Fibroblast of skin of abdomen (primary cell): ENCODE data around the gene POC1B.
"Not testable (repeated sequence)": the region's sequence is repeated elsewhere in the genome, so short reads cannot be mapped to it uniquely, and the experiment has no call there.

Experiments used
- DNase-seq: peaks from one replicate; pipeline ENCODE4 v3.0.0-alpha.2; 2013

Gene POC1B

DNA sequence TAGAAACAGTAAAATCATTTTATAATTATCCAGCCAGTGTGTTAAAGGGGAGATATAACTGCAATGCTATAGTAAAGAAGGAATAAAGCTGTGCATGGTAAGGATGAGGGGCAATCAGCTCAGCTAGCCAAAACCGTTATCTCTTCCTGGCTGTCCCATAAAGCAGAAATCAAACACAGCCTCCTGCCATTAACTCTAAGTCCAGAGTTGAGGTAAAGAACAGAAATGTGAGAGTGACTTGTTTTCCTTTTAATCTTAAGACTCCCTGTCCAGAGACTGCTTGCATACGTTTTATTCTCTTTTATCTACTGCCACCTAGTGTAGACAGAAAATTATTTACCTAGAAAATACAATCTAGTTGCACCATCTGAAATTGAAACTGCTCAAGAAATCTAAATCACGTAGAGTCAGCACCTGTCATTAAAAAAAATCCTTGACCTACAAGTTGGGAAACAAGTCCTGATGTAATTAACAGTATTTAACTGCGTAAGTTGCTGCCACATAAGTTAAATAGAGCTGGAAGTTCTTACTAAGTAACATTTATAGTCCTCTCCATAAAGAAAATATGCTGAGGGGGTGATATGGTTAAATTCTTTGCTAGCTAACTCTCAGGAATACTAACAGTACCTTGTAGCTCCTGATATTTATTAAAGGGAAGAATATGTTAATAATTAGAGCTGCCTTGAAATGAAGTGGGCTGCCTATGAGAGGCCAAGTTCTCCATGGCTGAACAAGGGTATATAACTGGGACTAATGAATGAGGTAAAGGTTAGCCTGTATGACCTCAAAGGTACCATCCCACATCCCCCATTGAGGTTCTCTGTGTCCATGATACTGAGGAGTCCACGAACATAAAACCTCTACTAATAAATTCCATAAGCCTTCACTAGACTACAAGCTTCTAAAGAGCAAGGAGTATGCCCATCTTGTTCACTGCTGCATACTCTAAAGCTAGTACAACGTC is 63.9 kb downstream of the POC1B start:
- DNase-seq: peak; percentile 60

- no peak for DNase-seq
Observed at GRCh38 chr12:89461190-89461589, 64.7 kb downstream of the POC1B start.

- not testable (repeated sequence) for DNase-seq
Observed at GRCh38 chr12:89459279-89459678, 66.6 kb downstream of the POC1B start.

DNA sequence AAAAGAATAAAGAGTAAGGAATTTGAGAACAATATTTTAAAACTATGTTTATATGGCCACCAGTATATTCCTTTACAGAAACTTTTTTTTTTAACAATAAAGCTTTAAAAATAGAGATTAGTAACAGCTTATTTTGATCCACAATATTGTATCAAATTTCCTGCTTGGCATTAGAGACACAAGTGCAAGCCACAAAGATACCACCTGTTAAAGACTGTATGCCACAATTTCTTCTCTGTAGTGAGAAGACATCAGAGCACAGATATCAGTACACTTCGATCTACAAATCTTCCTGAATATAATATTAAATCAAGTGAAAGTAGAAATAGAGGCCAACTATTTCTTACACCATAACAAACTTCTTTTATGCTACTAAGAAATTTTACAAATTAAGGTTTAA is 69.3 kb downstream of the POC1B start:
- no peak for DNase-seq

- no peak for DNase-seq
Observed at GRCh38 chr12:89454080-89454848, 71.6 kb downstream of the POC1B start.

- peak; percentile 46 for DNase-seq
Observed at GRCh38 chr12:89453121-89453978, 72.5 kb downstream of the POC1B start.

DNA sequence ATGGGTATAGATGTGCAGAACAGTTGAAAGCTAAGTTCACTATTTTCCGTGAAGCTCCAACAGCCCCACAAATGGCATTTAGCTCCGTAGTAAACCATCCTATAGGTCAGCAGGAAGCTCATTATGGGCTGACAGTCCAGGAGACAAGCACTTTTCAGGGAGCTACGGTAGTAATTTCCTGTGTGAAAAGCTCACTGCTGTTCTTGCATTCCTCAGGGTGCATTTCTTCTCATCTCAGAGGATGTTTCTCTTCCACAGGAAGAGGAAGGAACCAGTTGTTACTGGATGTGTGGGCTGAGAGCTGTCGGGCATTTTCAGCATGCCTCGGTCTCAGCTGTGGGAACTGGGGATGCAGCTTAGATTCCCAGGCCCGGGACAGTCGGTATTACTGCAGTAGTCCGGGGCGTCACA is 74.0 kb downstream of the POC1B start:
- DNase-seq: peak; percentile 66

- peak; percentile 72 for DNase-seq
Observed at GRCh38 chr12:89450907-89451306, 74.9 kb downstream of the POC1B start.

DNA sequence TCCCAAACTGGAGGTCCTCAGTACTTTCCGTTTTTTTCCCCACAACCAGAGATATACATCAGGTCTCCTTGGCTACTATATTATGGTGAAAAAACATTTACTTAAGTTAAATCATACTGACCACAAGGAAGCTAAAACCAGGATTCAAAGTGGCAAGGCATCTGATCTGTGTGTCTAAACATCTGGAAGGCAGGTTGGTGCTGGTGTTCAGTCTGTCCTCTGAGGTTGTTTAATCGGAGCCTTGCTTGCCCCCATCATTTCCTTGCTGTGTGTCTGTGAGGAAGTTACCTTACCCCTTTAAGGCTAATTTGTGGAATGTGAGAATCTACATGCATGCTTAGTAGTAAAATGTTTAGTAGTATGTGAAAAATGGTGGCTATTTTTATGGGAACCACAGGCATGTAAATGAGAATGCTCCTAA is 76.9 kb downstream of the POC1B start:
- DNase-seq: peak; percentile 72

DNA sequence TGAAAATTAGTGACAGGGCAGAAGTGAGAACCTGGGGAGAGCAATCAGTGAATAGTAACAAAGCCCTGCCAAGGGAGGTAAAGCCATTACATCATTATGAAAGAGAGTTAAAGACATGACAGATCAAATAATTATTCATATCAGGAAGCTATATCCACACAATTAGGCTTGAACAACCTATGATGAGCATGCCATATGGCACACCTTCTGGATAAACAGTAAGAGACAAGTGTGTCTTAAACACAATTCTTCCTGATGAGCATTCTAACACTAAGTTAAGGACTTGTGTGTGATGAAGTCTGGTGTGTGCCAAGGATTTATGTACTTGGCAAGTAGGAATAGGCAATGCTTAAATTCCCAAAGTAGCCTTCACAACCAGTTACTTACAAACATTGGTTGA is 77.3 kb downstream of the POC1B start:
- DNase-seq: no peak

DNA sequence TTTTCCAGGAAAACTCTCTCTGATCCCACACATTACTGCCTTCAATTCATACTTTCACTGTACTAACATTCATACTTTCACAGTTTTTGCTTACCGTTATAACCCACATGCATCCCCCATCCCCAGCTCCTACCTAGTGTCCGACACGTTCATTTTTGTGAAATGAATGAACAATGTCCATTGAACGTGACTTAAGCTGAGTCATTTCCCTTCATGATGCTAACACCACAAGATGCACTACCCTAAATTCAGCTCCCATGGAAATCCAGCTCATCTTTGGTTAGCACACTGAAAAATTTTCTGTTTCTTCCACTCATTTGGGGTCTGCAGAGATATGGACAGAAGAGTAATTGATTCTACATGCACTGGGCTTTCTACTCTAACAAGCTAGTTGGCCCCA is 85.9 kb downstream of the POC1B start:
- DNase-seq: peak; percentile 57

DNA sequence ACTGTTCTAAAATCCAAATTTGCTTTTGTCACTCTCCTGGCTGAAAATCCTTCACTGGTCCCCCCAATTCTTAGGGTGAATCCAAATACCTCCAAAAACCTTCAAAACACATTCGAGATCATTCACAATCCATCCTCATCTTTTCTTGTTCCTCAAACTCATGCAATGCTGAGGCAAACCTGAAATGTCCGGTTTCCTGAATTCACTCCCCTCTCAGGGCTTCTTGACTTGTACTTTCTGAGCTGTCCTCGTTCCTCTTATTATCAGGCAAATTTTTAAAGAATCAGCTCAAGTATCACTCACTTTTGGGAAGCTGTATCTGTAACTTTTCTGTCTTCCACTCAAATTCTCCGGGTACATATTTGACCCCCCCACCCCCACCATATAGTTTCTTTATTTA is 88.6 kb downstream of the POC1B start:
- no peak for DNase-seq

GRCh38 chr12:89436062-89436461 is 89.8 kb downstream of the POC1B start:
- no peak for DNase-seq

DNA sequence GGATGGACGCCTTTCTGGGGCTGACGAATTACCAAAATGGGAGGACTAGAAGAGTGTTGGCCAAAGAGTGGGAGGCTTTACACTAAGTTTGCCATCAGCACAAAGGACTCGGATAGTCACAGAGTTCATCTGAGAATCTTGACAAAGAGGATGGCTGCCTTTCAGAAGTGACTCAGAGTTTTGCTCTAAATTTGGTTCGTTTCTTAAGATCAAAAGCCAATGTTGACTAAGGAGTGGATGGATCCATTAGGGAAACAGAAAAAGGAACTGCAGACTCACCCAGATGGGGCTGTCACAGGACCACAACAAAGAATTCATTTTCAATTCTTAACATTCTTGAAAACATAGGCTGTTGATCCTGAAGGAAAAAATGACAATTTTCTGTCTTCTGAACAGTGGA is 92.2 kb downstream of the POC1B start:
- DNase-seq: peak; percentile 20

GRCh38 chr12:89432396-89432795 is 93.5 kb downstream of the POC1B start:
- DNase-seq: no peak

- no peak for DNase-seq
Observed at GRCh38 chr12:89429528-89429927, 96.3 kb downstream of the POC1B start.

DNA sequence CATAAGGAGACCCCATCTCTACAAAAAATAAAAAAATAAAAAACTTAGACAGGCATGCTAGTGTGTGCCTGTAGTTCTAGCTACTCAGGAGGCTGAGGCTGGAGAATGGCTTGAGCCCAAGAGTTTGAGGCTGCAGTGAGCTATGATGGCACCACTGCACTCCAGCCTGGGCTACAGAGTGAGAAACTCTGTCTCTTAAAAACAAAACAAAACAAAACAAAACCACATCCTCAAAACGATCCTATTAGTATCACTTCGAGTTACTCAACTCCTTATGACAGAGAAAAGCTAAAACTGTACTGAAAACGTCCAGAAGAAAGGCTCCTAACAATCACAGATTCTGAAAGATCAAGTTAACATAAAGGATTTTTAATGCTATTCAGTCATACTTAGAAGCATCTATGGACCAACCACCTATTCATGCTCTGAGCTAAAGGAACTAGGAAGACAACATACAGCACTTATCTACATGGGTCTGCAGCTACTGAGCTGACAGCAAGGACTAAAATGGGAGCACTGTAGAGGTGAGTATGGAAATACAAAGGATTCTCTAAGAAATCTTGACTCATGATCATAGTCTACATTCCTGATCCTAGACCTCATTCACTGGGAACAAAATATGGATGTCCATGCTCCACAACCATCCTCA is 98.2 kb downstream of the POC1B start:
- no peak for DNase-seq

DNA sequence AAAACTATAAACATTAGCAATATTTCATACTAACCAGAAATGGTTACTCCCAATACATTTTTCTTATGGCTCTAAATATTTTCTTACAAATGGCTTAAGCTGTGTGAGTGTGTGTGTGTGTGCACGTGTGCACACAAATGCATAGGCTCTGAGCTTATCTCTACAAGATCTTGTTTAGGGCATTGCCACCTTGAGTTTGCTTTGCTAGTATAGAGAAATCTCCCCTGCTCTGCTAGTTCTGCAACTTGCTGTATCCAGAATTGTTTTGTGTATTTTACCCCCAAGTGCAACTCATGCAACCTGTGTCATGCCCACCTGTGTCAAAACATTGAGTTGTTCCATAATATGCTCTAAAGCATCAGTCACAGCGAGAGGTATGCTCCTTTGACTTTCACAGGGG is 101.0 kb downstream of the POC1B start:
- DNase-seq: no peak

DNA sequence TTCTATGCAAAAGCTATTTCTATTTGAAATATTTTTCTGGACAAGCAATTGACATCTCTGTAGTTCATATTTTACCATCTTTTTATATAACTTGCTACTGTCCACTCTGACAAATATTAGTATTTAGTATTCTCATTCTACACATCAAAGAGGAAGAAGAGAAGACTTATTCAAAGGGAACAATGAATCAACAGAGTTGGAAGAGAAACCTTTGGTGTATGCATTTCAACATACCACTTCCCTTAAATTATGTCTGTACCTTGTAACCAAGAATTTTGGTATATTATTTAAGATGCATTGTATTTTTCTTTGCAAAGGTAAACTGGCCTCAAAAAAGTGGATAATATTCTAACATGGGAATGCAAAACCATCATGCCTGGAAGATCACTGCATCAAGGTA is 101.5 kb downstream of the POC1B start:
- no peak for DNase-seq

DNA sequence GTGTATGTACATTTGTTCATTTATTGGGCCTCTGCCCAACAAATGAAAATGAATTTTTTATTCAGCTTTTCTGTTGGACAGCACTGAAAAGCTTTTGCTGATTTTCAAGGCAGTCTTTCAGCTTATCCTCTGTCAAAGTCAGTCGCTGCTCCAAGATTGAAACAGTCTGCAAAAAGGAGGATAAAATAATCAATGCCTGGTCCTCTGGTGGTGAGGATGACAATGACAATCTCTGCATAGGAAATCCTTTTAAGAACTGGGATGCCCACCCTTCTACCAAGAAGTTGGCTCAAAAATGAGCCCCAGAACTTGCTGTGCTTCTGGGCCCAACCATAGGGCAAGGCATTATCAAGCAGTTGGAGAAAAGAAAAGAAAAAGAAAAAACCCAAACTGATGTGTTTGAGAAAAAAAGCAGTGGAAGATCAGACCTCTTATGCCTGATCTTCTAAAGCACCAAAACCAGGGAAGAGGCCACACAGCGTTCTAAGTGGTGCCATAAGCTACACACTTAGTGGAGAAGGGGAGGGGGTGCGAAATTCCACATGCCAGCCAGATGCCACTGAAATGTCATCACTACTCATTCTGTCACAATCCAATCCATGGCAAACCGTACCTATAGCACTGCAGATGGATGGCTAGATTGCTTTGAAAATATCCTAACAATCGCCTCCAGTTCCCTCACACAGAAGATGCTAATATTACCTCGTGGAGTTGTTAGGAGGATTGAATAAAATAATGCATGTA is 104.6 kb downstream of the POC1B start:
- DNase-seq: no peak

DNA sequence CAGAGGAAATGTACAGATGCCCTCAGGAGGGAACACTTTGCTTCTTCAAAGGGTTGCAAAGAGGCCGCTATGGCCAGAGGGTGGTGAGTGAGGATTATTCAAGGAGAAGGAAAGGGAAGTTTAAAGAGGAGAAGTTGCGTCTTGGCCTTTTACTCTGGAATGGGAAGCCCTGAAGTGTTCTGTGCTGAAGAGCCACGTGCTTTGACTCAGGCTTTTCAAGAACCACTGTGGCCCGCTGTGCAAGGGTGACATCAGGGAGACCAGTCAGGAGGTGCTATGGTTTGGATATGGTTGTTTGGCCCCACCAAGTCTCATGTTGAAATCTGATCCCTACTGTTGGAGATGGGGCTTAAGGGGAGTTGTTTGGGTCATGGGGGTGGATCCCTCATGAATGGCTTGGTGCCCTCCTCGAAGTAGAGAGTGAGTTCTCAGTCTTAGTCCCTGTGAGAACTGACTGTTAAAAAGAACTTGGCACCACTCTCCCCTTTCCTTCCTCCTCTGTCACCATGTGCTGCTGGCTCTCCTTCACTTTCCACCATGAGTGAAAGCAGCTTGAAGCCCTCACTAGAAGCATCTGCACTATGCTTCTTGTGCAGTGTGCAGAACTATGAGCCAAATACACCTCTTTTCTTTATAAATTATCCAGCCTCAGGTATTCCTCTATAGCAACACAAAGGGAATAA is 107.5 kb downstream of the POC1B start:
- DNase-seq: no peak
